GM19099 (cell line): Measurements from ENCODE around the gene CASP4.

Source experiments
- POLR2A ChIP-seq: IDR thresholded peaks from 3 replicates; pipeline ENCODE4 v1.6.1; 2011; ENCODE audit warnings: low read depth; ENCODE audit not compliant: insufficient read length; ENCODE audit errors: extremely low read depth

CASP4 gene

DNA sequence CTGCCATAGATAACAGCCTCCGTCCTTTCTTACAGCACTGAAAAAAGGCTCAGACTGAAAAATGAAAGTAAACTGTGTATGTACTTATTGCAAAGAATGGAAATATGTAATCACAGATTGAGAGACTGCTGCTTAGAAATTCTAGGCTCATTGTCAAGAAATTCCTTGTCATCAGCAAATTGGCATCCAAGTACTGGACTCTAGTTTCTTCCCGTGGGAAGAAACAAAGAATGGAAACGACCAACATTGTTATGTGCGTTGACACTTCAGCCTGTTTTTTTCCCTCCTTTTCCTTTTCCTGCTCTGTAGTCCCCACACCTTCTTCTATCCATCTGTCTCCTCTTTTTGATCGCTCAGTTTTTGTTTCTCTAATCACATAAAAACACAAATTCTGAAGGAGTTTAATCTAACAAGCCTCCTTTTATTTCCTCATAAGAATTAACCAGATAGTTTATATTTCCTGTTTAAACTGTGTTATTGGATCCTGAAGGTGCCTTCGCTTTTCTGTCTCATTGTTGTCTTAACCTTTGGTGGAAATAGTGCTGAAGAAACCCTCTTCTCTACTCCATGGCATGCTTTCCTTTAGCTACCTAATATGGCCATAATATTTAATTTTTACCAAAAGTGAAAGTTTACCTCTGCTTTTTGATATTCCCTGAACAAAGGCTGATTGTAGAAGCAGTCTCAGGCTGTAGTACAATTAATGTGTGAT lies 50.1 kb downstream of the CASP4 start:
- TF ChIP-seq POLR2A = no peak

- TF ChIP-seq POLR2A = no peak
Observed at GRCh38 chr11:104917271-104918112, 50.9 kb downstream of the CASP4 start.

DNA sequence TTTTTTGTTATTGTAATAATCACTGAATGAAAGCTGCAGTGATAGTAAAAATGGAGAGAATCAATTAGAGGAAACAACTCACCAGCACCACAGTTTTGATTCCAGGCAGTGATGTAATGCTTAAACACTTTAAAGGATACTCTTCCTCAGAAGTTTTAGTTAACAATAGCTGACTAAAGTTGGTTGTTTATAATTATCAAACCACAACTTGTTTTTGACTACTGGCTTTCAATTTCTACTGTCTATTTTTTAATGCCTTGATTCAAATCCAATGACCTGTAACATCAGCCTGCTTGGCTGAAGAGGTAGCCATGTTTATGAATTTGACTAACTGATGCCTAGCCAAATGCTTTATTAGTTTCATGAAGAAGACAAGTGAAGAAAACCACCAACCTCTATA lies 51.9 kb downstream of the CASP4 start:
- no peak for TF ChIP-seq POLR2A

DNA sequence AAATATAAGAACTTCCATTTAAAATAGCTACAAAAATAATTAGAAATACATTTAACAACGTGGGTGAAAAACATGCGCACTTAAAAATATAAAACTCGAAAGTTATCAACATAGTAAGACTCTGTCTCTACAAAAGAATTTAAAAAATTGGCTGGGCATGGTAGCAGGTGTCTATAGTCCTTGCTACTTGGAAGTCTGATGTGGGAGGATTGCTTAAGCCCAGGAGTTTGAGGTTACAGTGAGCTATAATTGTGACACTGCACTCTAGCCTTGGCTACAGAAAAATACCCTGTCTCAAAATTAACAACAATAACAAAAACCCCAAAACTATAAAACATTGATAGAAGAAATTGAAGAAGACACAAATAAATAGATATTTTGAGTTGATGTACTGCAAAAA lies 56.3 kb downstream of the CASP4 start:
- no peak for TF ChIP-seq POLR2A

DNA sequence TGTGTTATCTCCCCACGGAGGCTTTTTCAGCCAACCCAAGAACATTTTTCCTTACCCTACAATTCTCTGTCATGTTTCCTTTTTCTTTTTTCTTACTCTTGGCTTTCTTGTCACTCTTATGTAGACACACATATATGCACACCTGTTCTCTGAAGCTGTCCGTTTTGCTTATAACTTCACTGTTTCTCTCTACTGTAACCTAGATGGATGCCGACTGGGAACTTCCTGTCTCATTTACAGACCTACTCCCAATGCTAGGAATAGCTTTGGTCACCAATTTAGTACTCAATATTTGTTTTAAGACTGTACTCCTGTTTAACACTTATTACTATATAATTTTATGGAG lies 60.2 kb downstream of the CASP4 start:
- TF ChIP-seq POLR2A = no peak

- no peak for TF ChIP-seq POLR2A
Observed at GRCh38 chr11:104907521-104908185, 60.7 kb downstream of the CASP4 start.

- no peak for TF ChIP-seq POLR2A
Observed at GRCh38 chr11:104905271-104905670, 63.1 kb downstream of the CASP4 start.

DNA sequence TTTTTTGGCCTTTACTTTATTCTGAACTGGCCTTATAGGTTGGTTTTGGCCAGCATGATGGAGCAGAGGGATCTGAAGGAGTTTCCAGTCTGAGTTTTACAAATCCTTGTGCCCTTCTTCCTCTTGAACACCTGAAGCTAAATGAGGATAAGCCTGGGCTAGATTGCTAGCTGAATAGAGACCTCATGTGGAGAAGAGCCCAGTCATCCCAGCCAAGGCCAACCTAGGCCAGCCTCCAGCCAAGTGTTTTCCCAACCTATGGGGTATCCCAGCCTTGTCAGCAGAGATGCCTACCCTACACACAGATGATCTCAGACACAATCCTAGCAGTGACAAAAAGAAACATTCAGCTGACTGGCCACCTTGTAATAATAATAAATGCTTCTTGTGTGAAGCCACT lies 69.1 kb downstream of the CASP4 start:
- no peak for TF ChIP-seq POLR2A

DNA sequence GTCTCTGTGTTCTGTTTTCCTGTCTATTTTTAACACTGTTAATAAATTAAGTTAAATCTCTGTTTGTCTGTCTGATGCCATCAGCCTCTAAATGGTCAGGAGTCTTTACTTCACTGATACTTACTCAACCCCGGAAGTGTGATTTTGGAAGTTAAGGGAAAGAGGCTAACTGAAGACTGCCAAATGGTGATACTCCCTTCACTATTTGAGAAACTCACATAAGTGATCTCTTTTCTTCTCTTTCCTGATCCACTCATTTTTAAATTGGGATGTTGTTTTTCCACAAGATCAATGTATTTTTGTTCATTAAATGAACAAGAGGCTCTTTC lies 69.7 kb downstream of the CASP4 start:
- no peak for TF ChIP-seq POLR2A

- TF ChIP-seq POLR2A = no peak
Observed at GRCh38 chr11:104897891-104898684, 70.3 kb downstream of the CASP4 start, which contains the start of gene CASP12. CASP12 (minus strand) TSS chr11:104898460.

DNA sequence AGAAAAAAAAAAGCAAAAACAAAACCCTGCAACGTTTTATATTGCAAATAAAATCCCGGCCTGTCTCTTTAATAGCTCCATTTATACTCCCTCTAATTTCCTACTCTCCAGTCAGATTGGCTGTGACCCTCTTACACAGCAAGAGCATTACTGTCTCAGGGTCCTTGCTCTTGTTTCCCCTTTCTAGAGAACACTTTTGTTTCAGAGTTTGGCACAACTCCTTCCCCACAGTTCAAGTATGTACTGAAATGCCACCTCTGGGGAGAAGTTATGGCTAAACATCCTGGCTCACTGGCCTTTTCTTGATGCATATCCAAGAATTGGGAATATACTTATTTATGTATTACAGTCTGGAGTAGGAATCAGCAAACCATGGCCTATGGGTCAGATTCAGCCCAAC lies 72.7 kb downstream of the CASP4 start:
- TF ChIP-seq POLR2A = no peak

GRCh38 chr11:104893876-104894275 lies 74.5 kb downstream of the CASP4 start:
- no peak for TF ChIP-seq POLR2A
